H9 (cell line): ENCODE data around the gene PAPLN. TPM values are rescaled to one million over a fixed set of nuclear protein-coding genes. Genes with fewer than 3 reads are reported as not detected.

Experiments
- DNase-seq: peaks from one replicate; pipeline ENCODE4 v3.0.0-alpha.2; 2017
- H2AFZ ChIP-seq: one replicate; pipeline ENCODE4 v1.6.1; 2013; ENCODE audit warnings: mild to moderate bottlenecking, low read length, control low read depth, moderate library complexity
- H2AK5ac ChIP-seq: 2 replicates; pipeline ENCODE4 v1.6.1; 2013; ENCODE audit warnings: low read length, control low read depth, mixed read lengths; ENCODE audit not compliant: insufficient read length
- H2BK120ac ChIP-seq: one replicate; pipeline ENCODE4 v1.6.1; 2013; ENCODE audit warnings: low read depth, mild to moderate bottlenecking, low read length, control low read depth, inconsistent platforms; ENCODE audit not compliant: poor library complexity, severe bottlenecking
- H2BK12ac ChIP-seq: 2 replicates; pipeline ENCODE4 v1.6.1; 2013; ENCODE audit warnings: low read length, control low read depth, mixed read lengths, low read depth; ENCODE audit not compliant: insufficient read length
- H2BK15ac ChIP-seq: 2 replicates; pipeline ENCODE4 v1.6.1; 2013; ENCODE audit warnings: low read depth, low read length, control low read depth
- H2BK20ac ChIP-seq: one replicate; pipeline ENCODE4 v1.6.1; 2013; ENCODE audit warnings: low read depth, mild to moderate bottlenecking, low read length, control low read depth, inconsistent platforms; ENCODE audit not compliant: poor library complexity, severe bottlenecking
- H2BK5ac ChIP-seq: 2 replicates; pipeline ENCODE4 v1.6.1; 2013; ENCODE audit warnings: low read length, control low read depth, mixed read lengths; ENCODE audit not compliant: insufficient read length
- H3K14ac ChIP-seq: 2 replicates; pipeline ENCODE4 v1.6.1; 2013; ENCODE audit warnings: low read length, control low read depth; ENCODE audit not compliant: insufficient read depth
- H3K18ac ChIP-seq: 2 replicates; pipeline ENCODE4 v1.6.1; 2013; ENCODE audit warnings: low read depth, mild to moderate bottlenecking, mixed read lengths, low read length, control low read depth; ENCODE audit not compliant: insufficient read length
- H3K23ac ChIP-seq: 2 replicates; pipeline ENCODE4 v1.6.1; 2013; ENCODE audit warnings: low read length, control low read depth, mixed read lengths, low read depth; ENCODE audit not compliant: insufficient read length
- H3K23me2 ChIP-seq: 2 replicates; pipeline ENCODE4 v1.6.1; 2013; ENCODE audit warnings: low read depth, mild to moderate bottlenecking, mixed read lengths, low read length, control low read depth; ENCODE audit not compliant: insufficient read length, poor library complexity, severe bottlenecking
- H3K27ac ChIP-seq: 2 replicates; pipeline ENCODE4 v1.5.1; 2013; ENCODE audit warnings: low read length, control low read depth, mixed read lengths, low read depth; ENCODE audit not compliant: insufficient read length
- H3K27me3 ChIP-seq: 2 replicates; pipeline ENCODE4 v1.6.1; 2013; ENCODE audit warnings: low read length, control low read depth, inconsistent platforms; ENCODE audit not compliant: insufficient read depth
- H3K4ac ChIP-seq: 2 replicates; pipeline ENCODE4 v1.6.1; 2013; ENCODE audit warnings: low read depth, mild to moderate bottlenecking, control low read depth, inconsistent platforms, low read length, moderate library complexity
- H3K4me1 ChIP-seq: 2 replicates; pipeline ENCODE4 v1.6.1; 2013; ENCODE audit warnings: low read length, control low read depth, inconsistent platforms; ENCODE audit not compliant: insufficient read depth
- H3K4me2 ChIP-seq: 2 replicates; pipeline ENCODE4 v1.6.1; 2013; ENCODE audit warnings: low read length, control low read depth, mixed read lengths; ENCODE audit not compliant: insufficient read length, insufficient read depth
- H3K56ac ChIP-seq: 2 replicates; pipeline ENCODE4 v1.6.1; 2013; ENCODE audit warnings: low read depth, mild to moderate bottlenecking, mixed read lengths, low read length, control low read depth; ENCODE audit not compliant: insufficient read length
- H3K79me1 ChIP-seq: 2 replicates; pipeline ENCODE4 v1.6.1; 2013; ENCODE audit warnings: low read depth, mild to moderate bottlenecking, moderate library complexity, low read length, control low read depth, inconsistent platforms; ENCODE audit not compliant: insufficient read depth, poor library complexity, severe bottlenecking
- H3K79me2 ChIP-seq: 2 replicates; pipeline ENCODE4 v1.6.1; 2013; ENCODE audit warnings: low read length, control low read depth, inconsistent platforms; ENCODE audit not compliant: insufficient read depth
- H3K9ac ChIP-seq: 2 replicates; pipeline ENCODE4 v1.6.1; 2013; ENCODE audit warnings: low read length, control low read depth, mixed read lengths; ENCODE audit not compliant: insufficient read length; ENCODE audit errors: extremely low read depth
- H3K9me3 ChIP-seq: one replicate; pipeline ENCODE4 v1.6.1; 2013; ENCODE audit warnings: low read depth, low read length, inconsistent platforms; ENCODE audit not compliant: control insufficient read depth
- H3T11ph ChIP-seq: one replicate; pipeline ENCODE4 v1.6.1; 2013; ENCODE audit warnings: mild to moderate bottlenecking, low read length, control low read depth, inconsistent platforms
- H4K20me1 ChIP-seq: one replicate; pipeline ENCODE4 v1.6.1; 2013; ENCODE audit not compliant: control insufficient read depth, insufficient read length, insufficient read depth
- H4K5ac ChIP-seq: 2 replicates; pipeline ENCODE4 v1.6.1; 2013; ENCODE audit warnings: low read depth, mild to moderate bottlenecking, mixed read lengths, low read length, control low read depth; ENCODE audit not compliant: insufficient read length
- H4K8ac ChIP-seq: replicated peaks from 2 replicates; pipeline ENCODE4 v1.6.1; 2013; ENCODE audit warnings: low read length, control low read depth, mixed read lengths, low read depth; ENCODE audit not compliant: insufficient read length
- H4K91ac ChIP-seq: 2 replicates; pipeline ENCODE4 v1.6.1; 2013; ENCODE audit warnings: low read depth, mild to moderate bottlenecking, moderate library complexity, mixed read lengths, low read length, control low read depth; ENCODE audit not compliant: insufficient read length
- H3K27ac Mint-ChIP-seq, 3 experiments: 2 replicates in 2 of 3; 3 replicates in 1 of 3; pipeline ENCODE4 v1.8.0; 2020 to 2021; ENCODE audit warnings: mixed read lengths in 3 of 3, mild to moderate bottlenecking in 1 of 3, moderate library complexity in 1 of 3
- H3K27me3 Mint-ChIP-seq: 2 replicates; pipeline ENCODE4 v1.8.0; 2021; ENCODE audit warnings: low read depth, mild to moderate bottlenecking, moderate library complexity, mixed read lengths
- H3K36me3 Mint-ChIP-seq, 3 experiments: 2 replicates in 2 of 3; 3 replicates in 1 of 3; pipeline ENCODE4 v1.8.0; 2020 to 2021; ENCODE audit warnings: low read depth in 3 of 3, mixed read lengths in 3 of 3; ENCODE audit not compliant: insufficient read depth in 1 of 3
- H3K4me1 Mint-ChIP-seq, 2 experiments: 2 replicates each; pipeline ENCODE4 v1.8.0; 2020; ENCODE audit warnings: mixed read lengths in 2 of 2
- H3K4me3 Mint-ChIP-seq, 2 experiments: 2 replicates in 1 of 2; 3 replicates in 1 of 2; pipeline ENCODE4 v1.8.0; 2020 to 2021; ENCODE audit warnings: mild to moderate bottlenecking in 2 of 2, mixed read lengths in 2 of 2, moderate library complexity in 1 of 2
- H3K9me3 Mint-ChIP-seq, 2 experiments: 2 replicates in 1 of 2; 3 replicates in 1 of 2; pipeline ENCODE4 v1.8.0; 2020; ENCODE audit warnings: mild to moderate bottlenecking in 2 of 2, mixed read lengths in 2 of 2, moderate library complexity in 1 of 2
- WGBS: extraction: QIAGEN DNeasy Blood & Tissue Kit; methylation state at CpG from one replicate; pipeline ENCODE4 v1.1.7; 2013; ENCODE audit warnings: missing lambda C conversion rate, low lambda C conversion rate, mixed read lengths; ENCODE audit not compliant: insufficient read length; ENCODE audit errors: extremely low coverage; 5-methylcytosine and 5-hydroxymethylcytosine counted together
- total RNA-seq: library from RNA; stranded (reverse); gene quantifications from 2 replicates; pipeline ENCODE4 v1.2.1, GENCODE V29; 2021
- TF ChIP-seq, protein P1 (sequence below): fragments of 200-600 bp; sonication (generic); conservative IDR thresholded peaks from 3 replicates; pipeline ENCODE4 v1.8.0; 2021; ENCODE audit warnings: antibody characterized with exemption, mild to moderate bottlenecking

The PAPLN gene
- total RNA-seq, 1 experiment from 2014 or later: 8.5 TPM

DNA sequence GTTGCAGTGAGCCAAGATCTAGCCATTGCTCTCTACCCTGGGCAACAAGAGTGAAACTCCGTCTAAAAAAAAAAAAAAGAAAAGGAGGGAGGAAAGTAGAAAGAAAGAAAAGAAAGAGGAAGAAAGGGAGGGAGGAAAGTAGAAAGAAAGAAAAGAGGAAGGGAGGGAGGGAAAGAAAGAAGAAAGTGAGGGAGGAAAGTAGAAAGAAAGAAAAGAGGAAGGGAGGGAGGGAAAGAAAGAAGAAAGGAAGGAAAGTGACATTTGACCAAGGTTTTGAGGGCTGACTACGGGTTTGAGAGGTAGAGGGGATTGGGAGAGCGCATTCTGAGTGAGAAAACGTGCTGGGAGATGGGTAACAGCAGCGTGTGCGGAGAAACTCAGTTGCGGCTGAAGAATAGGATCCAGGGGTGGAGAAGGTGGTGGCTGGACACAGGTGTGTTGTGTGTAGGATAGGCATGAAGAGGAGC lies 521 bp upstream of the PAPLN start:
- Histone ChIP-seq H3K23me2 (peaks cover 16% of the 10 kb centered on the region), H3K56ac (no peak overlapping the region), H2AK5ac (no peak overlapping the region), H3K23ac (no peak overlapping the region), H4K5ac (no peak overlapping the region), H2AFZ (no peak overlapping the region), H2BK120ac (no peak overlapping the region), H3K79me1 (no peaks in the 10 kb centered on the region), H3K27ac (no peak overlapping the region), H3K4ac (no peak overlapping the region), H2BK12ac (no peak overlapping the region), H3K9ac (no peak overlapping the region), H3K4me2 (peak overlapping the region; percentile 86), H3K27me3 (peaks cover 22% of the 10 kb centered on the region), H3K18ac (no peak overlapping the region), H3K14ac (no peak overlapping the region), H3K4me1 (peaks cover 7% of the 10 kb centered on the region; the same call in 1 of the 2 replicates), H2BK15ac (no peak overlapping the region), H3K79me2 (no peaks in the 10 kb centered on the region), H4K91ac (no peak overlapping the region), H4K8ac (no peak overlapping the region), H2BK20ac (no peak overlapping the region), H3T11ph (no peak overlapping the region), H2BK5ac (no peak overlapping the region), H4K20me1 (no peaks in the 10 kb centered on the region), H3K9me3 (no peaks in the 10 kb centered on the region)
- Mint-ChIP-seq H3K9me3 (no peaks in the 10 kb centered on the region; a peak in 1 of 5 replicates), H3K27me3 (peaks cover 72% of the 10 kb centered on the region), H3K27ac (no peak overlapping the region), H3K36me3 (peaks cover 0 to 3% (median 0%) of the 10 kb centered on the region in 3 experiments; a peak in 1 of 7 replicates), H3K4me3 (peak overlapping the region; percentile 57 to 85), H3K4me1 (peaks cover 64 to 73% of the 10 kb centered on the region in 2 experiments)
- no CpG with 5 or more reads among the region's 7 CpGs for WGBS
- no peak for DNase-seq
- TF ChIP-seq, protein P1, sequence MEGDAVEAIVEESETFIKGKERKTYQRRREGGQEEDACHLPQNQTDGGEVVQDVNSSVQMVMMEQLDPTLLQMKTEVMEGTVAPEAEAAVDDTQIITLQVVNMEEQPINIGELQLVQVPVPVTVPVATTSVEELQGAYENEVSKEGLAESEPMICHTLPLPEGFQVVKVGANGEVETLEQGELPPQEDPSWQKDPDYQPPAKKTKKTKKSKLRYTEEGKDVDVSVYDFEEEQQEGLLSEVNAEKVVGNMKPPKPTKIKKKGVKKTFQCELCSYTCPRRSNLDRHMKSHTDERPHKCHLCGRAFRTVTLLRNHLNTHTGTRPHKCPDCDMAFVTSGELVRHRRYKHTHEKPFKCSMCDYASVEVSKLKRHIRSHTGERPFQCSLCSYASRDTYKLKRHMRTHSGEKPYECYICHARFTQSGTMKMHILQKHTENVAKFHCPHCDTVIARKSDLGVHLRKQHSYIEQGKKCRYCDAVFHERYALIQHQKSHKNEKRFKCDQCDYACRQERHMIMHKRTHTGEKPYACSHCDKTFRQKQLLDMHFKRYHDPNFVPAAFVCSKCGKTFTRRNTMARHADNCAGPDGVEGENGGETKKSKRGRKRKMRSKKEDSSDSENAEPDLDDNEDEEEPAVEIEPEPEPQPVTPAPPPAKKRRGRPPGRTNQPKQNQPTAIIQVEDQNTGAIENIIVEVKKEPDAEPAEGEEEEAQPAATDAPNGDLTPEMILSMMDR: no peak
